ENCODE measurements around the gene HIGD2A. TPM values are rescaled to one million over a fixed set of nuclear protein-coding genes. Genes with fewer than 3 reads are reported as not detected.

HIGD2A gene
- total RNA-seq, 1 donor from 2014 or later, result 93.5 TPM

Other genes with a start within 250 kb of the HIGD2A start
- 36.7 and 42.2 TPM in 2 replicates for gene SIMC1, start 150.3 kb upstream of the HIGD2A start, total RNA-seq
- 60.9 and 63.4 TPM in 2 replicates for gene KIAA1191, start 27.0 kb upstream of the HIGD2A start, total RNA-seq
- gene ARL10, start 23.3 kb upstream of the HIGD2A start, total RNA-seq, result 19.4 and 22.3 TPM in 2 replicates
- 111 TPM in 2 replicates for gene NOP16, start 153 bp upstream of the HIGD2A start, total RNA-seq
- gene CLTB, start 27.8 kb downstream of the HIGD2A start, total RNA-seq, result 71.6 and 84.0 TPM in 2 replicates
- 46.0 and 47.3 TPM in 2 replicates for gene FAF2, start 59.6 kb downstream of the HIGD2A start, total RNA-seq
- 78.0 and 80.3 TPM in 2 replicates for gene RNF44, start 148.7 kb downstream of the HIGD2A start, total RNA-seq
- gene CDHR2, start 160.6 kb downstream of the HIGD2A start, total RNA-seq, result 0.08 and 0.42 TPM in 2 replicates
- gene GPRIN1, start 221.4 kb downstream of the HIGD2A start, total RNA-seq, result 3.1 and 3.2 TPM in 2 replicates
- not detected in 2 replicates for gene SNCB, start 241.8 kb downstream of the HIGD2A start, total RNA-seq
- gene EIF4E1B, start 241.9 kb downstream of the HIGD2A start, total RNA-seq, result not detected in 2 replicates

Data from activated T-helper 1 cell treated with anti-CD3 and anti-CD28 coated beads, Interleukin-12 subunit alpha, Interleukin-12 subunit beta, Interleukin-2, Interleukin-4 antibody, amounts not matched to agents 30 ng/mL and 10 ng/mL and 1 ng/mL, durations not matched to agents 14 hours and 24 hours and 36 hours (primary cell).